ENCODE results near the gene LUZP4. TPM values are rescaled to one million over a fixed set of nuclear protein-coding genes. Genes with fewer than 3 reads are reported as not detected.

Gene LUZP4
- total and polyA plus RNA-seq, 2 of the 13 experiments (the other 11 are each of a cell fraction or from before 2014, with no cell fraction given) = not detected

GRCh38 chrX:115311139-115311538 is 21.6 kb downstream of the LUZP4 start (continued):
- TF ChIP-seq ZNF333 (CRISPR knock-in tag; IDR thresholded peaks at IDR 0.05; ENCODE audit: borderline replicate concordance) (no peak), ZNF121 (CRISPR knock-in tag; IDR thresholded peaks at IDR 0.05) (no peak), ZNF34 (CRISPR knock-in tag; IDR thresholded peaks at IDR 0.05; ENCODE audit: borderline replicate concordance) (no peak), MED1 (CRISPR knock-in tag; IDR thresholded peaks at IDR 0.05) (no peak), NFKB2 (CRISPR knock-in tag; IDR thresholded peaks at IDR 0.05; ENCODE audit: borderline replicate concordance) (no peak), ARNTL (CRISPR knock-in tag; IDR thresholded peaks at IDR 0.05) (no peak), ZNF552 (CRISPR knock-in tag; IDR thresholded peaks at IDR 0.05; ENCODE audit: borderline replicate concordance) (no peak), AKNA (CRISPR knock-in tag; IDR thresholded peaks at IDR 0.05; ENCODE audit: borderline replicate concordance) (no peak)

GRCh38 chrX:115311601-115312001 is 22.1 kb downstream of the LUZP4 start:
- no peak for FAIRE-seq
- CTCF ChIA-PET (ENCODE audit: low intra/inter-chr PET ratio, low total read pairs) = no interaction called here
- in situ Hi-C loops (cut with HindIII; ENCODE audit: extremely low pct_ligation_motif_present, low pct_unique_long_range_greater_than_20kb) = no loop called here

More at GRCh38 chrX:115311601-115312001, 22.1 kb downstream of the LUZP4 start:
- no peaks in the 10 kb centered on the region for H3K27me3 ChIP-seq (ENCODE audit: control insufficient read depth in 1 of 2, insufficient read depth in 2 of 2, low read length in 2 of 2)
- no peak for TF ChIP-seq ZNF816 (CRISPR knock-in tag; IDR thresholded peaks at IDR 0.05; ENCODE audit: borderline replicate concordance)
- TF ChIP-seq ZBTB33 (CRISPR knock-in tag; IDR thresholded peaks at IDR 0.05) = peak; percentile 94
- no peak for TF ChIP-seq ZNF350 (CRISPR knock-in tag; IDR thresholded peaks at IDR 0.05; ENCODE audit: borderline replicate concordance, low read depth)
- 43% methylated on average over 1 of the region's 19 CpGs for WGBS (ENCODE audit: low lambda C conversion rate)
- no peaks in the 10 kb centered on the region for H3K79me2 ChIP-seq (ENCODE audit: insufficient read depth, low read length)
- intact Hi-C loops (cut with micrococcal nuclease; ENCODE audit: unreplicated experiment) = no loop called here
- no peaks in the 10 kb centered on the region for H3K9me3 ChIP-seq (ENCODE audit: low read length)
- no peak overlapping the region for H3K4me2 ChIP-seq (ENCODE audit: low read depth, low read length)
- peaks cover 14% of the 10 kb centered on the region for H3K4me1 ChIP-seq (ENCODE audit: insufficient read depth, low read length)
- POLR2A ChIA-PET = no interaction called here
- H3K9ac ChIP-seq (ENCODE audit: insufficient read depth, low read depth, low read length) = no peak overlapping the region
- ATAC-seq (no peak), DNase-seq (ENCODE audit: low spot score) (no peak)
- no peak overlapping the region for H3K4me3 ChIP-seq (replicated peaks in 1 of 3; ENCODE audit: insufficient read depth in 1 of 3, low read depth in 2 of 3, low read length in 3 of 3)
- no peaks in the 10 kb centered on the region for H4K20me1 ChIP-seq (ENCODE audit: insufficient read depth, low read length)
- H3K36me3 ChIP-seq (replicated peaks in 1 of 2; ENCODE audit: control insufficient read depth in 1 of 2, insufficient read depth in 2 of 2, low read length in 2 of 2) = no peaks in the 10 kb centered on the region
- no TSS peak for BruUV-seq (replicated peaks)
- H2AFZ ChIP-seq (ENCODE audit: low read length) = no peak overlapping the region
- H3K27ac ChIP-seq (ENCODE audit: extremely low read length, insufficient read depth, low read length) = no peak overlapping the region
